ENCODE results near the gene UBE4B.

The UBE4B gene

DNA sequence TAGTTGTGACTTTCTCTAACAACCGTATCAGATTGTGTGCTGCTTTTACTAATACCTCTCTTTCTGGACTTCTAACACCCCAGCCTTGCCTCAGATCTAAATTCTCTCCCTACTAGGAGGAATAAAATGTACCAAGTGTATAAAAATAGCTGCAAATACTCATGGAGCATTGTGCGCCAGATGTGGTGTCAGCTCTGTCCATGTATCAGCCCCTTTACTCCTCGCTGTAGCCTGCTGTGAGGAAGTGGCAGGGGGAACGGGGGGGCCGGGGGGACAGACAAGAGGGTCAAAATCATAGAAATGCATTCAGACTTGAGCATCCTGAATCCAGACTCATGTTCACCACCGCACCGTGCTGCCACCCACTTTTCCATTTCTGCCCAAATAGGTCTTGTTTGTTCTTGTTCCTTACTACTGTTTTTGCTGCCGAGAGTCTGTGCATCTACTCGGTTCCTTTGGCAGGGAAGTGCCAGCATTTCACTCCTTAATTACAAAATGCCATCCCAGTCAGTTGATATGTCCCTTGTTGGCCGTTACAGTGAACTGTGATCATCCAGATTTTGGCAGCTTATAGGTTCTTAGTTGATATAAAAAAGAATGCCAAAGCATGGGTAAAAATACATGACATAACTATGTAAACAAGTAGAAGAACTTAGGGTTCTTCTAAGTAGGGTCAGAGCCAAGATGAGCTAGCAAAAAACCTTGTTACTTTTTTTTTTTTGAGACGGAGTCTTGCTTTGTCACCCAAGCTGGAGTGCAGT lies 76.4 kb downstream of the UBE4B start:
- H3K4me3 ChIP-seq (ENCODE audit: low read depth, low read length) = no peak overlapping the region

DNA sequence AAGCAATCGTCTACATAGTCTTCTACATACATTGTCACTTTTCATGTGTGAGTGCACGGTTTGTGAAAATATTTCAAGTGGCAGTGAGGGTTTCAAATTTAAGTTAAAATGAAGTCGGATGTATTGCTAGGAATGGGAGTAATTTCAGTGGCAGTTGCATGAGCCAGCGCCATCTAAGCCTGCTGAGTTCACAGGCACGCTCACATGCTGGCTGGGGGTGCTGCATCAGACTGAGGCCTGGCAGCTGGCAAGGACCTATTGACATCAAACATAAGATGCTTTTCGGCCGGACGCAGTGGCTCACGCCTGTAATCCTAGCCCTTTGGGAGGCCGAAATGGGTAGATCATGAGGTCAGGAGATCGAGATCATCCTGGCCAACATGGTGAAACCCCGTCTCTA lies 80.7 kb downstream of the UBE4B start:
- no peak overlapping the region for H3K4me3 ChIP-seq (ENCODE audit: low read depth, low read length)

GRCh38 chr1:10114746-10115145 lies 82.0 kb downstream of the UBE4B start:
- H3K4me3 ChIP-seq (ENCODE audit: low read depth, low read length) = no peak overlapping the region

GRCh38 chr1:10117132-10117531 lies 84.4 kb downstream of the UBE4B start:
- H3K4me3 ChIP-seq (ENCODE audit: low read depth, low read length) = no peak overlapping the region

DNA sequence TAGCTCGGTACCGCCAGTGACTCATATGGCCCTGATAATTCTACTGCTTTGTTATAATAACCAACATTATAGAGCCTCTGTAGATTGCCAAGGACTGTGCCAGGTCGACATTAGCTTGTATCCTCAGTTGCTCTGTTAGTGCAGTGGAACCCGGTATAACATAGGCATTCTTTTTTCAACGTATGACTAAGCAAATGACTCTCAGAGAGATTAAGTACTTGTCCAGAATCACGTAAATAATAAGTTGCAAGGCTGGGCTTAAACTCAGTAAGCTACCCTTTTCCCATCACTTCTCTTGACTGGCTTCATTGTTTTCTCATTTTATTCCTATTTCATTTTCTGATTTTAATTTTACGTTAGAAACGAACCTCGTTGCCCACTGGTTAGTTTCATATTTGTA lies 85.1 kb downstream of the UBE4B start:
- H3K4me3 ChIP-seq (ENCODE audit: low read depth, low read length) = no peak overlapping the region

- no peak overlapping the region for H3K4me3 ChIP-seq (ENCODE audit: low read depth, low read length)
These were observed 88.9 kb downstream of the UBE4B start for GRCh38 chr1:10121688-10122087.

DNA sequence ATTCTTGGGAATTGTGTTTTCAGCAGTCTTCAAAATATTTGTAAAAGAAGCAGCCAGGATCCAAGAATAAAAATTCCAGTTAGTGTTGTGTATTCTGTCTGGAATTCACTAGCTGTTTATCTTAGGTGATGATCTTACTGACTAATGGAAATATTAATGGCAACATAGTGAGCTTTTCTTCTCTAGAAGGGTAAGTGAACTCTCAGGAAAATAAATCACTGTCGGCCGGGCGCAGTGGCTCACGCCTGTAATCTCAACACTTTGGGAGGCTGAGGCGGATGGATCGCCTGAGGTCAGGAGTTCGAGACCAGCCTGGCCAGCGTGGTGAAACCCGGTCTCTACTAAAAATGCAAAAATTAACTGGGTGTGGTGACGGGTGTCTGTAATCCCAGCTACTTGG lies 90.2 kb downstream of the UBE4B start:
- no peak overlapping the region for H3K4me3 ChIP-seq (ENCODE audit: low read depth, low read length)

GRCh38 chr1:10128101-10128765 lies 95.5 kb downstream of the UBE4B start:
- H3K4me3 ChIP-seq (ENCODE audit: low read depth, low read length) = no peak overlapping the region

- no peak overlapping the region for H3K4me3 ChIP-seq (ENCODE audit: low read depth, low read length)
These were observed 99.6 kb downstream of the UBE4B start for GRCh38 chr1:10132316-10132715.

- H3K4me3 ChIP-seq (ENCODE audit: low read depth, low read length) = no peak overlapping the region
These were observed 100.1 kb downstream of the UBE4B start for GRCh38 chr1:10132852-10133251.

- H3K4me3 ChIP-seq (ENCODE audit: low read depth, low read length) = no peak overlapping the region
These were observed 108.2 kb downstream of the UBE4B start for GRCh38 chr1:10140981-10141380.

- H3K4me3 ChIP-seq (ENCODE audit: low read depth, low read length) = no peak overlapping the region
These were observed 111.3 kb downstream of the UBE4B start for GRCh38 chr1:10143961-10144485.

DNA sequence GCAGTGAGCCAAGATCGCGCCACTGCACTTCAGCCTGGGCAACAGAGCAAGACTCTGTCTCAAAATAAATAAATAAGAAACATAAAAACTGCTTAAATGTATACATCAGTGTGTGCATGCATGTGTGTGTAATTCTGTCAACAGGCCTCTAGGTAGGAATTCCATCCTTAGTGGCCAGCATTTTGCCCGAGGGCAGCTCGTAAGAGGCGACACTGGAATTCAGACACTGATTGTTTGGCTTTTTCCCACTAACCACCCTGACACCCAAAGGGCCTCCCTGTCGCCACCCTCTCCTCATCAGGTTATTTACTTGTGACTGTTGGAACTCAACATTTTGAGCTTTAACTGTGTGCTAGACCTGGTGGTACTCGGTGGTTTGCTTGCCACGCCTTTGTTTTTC lies 113.6 kb downstream of the UBE4B start:
- no peak overlapping the region for H3K4me3 ChIP-seq (ENCODE audit: low read depth, low read length)

GRCh38 chr1:10149231-10149630 lies 116.5 kb downstream of the UBE4B start:
- no peak overlapping the region for H3K4me3 ChIP-seq (ENCODE audit: low read depth, low read length)

DNA sequence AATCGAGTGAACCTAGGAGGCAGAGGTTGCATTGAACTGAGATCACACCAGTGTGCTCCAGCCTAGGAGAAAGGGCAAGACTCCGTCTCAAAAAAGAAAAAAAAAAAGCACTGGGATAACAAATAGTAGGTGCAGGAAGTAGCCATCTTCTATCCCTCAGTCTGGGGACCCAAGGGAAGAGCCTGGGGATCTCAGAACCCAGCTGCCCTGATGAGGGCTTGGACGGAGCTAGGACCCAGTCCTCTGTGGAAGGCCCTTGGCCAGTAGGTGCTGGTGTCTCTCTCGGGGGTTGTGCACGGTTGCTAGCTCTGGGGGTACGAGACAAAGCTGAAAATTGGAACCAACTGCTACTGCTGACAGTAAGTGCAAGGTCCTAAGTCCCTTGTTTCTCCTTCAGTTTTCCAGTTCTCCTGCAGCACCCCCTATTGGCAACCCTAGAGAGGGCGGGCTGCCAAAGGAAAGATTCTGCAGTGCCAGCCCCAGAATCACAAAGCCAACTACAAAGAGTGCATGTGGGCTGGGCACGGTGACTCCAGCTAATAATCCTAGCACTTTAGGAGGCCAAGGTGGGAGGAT lies 120.0 kb downstream of the UBE4B start:
- H3K4me3 ChIP-seq (ENCODE audit: low read depth, low read length) = no peak overlapping the region

GRCh38 chr1:10155087-10155712 lies 122.4 kb downstream of the UBE4B start:
- H3K4me3 ChIP-seq (ENCODE audit: low read depth, low read length) = no peak overlapping the region

GRCh38 chr1:10160173-10160572 lies 127.4 kb downstream of the UBE4B start:
- H3K4me3 ChIP-seq (ENCODE audit: low read depth, low read length) = no peak overlapping the region

DNA sequence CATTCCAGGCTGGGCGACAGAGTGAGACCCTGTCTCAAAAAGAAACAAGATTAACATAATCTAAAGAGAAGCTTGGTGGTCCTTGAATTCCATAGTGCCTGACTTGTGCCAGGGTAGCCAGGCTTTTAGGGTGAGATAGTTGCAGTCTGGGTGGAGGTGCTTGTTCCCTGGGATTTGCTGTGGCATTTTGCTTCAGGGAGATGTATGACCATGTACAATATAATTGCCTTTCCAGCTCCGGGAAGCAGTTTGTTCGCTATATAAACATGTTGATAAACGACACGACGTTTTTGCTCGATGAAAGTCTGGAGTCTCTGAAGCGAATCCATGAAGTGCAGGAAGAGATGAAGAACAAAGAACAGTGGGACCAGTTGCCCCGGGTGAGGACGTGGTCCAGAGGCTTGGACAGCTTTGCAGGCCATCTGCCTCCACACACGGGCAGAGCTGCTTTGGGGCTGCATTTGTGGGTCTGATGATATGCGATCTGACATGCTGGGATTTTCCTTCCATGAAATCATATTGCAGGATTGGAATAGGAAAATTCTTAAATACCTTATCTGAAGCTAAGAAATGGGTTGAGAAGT lies 128.2 kb downstream of the UBE4B start:
- H3K4me3 ChIP-seq (ENCODE audit: low read depth, low read length) = no peak overlapping the region

- no peak overlapping the region for H3K4me3 ChIP-seq (ENCODE audit: low read depth, low read length)
These were observed 129.0 kb downstream of the UBE4B start for GRCh38 chr1:10161541-10162290.

DNA sequence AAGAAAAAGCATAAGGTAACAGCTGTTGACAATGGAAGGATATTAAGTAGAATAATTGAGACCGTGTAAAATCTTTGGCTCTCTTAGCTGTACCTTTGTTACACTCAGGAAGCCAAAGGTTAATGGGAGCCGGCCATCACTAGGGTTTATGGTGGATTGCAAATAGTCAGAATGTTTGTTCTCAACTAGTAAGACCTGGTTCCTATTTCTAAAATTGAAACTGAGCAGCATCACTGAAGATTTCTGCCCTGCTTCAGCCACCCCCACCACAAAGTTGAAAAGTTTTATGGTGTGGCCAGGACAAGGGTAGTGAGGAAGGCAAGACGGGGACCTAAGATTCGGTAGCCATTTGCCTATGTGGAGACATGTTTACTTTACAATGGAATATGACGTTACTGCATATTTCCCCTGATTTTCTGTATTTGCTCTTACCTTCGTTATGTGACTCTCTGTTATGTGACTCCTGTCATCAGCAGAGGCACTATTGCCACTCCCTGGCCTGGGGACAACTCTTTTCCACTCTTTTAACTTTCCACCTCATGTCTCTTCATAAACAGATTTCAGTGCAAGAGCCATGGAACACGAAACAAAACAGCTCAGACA lies 136.3 kb downstream of the UBE4B start:
- H3K4me3 ChIP-seq (ENCODE audit: low read depth, low read length) = no peak overlapping the region

Measured in iPS-11a (cell line).